ENCODE measurements around the gene CNTNAP5. TPM values are rescaled to one million over a fixed set of nuclear protein-coding genes. Genes with fewer than 3 reads are reported as not detected.

The CNTNAP5 gene
- total RNA-seq, 1 experiment from 2014 or later, result not detected

DNA sequence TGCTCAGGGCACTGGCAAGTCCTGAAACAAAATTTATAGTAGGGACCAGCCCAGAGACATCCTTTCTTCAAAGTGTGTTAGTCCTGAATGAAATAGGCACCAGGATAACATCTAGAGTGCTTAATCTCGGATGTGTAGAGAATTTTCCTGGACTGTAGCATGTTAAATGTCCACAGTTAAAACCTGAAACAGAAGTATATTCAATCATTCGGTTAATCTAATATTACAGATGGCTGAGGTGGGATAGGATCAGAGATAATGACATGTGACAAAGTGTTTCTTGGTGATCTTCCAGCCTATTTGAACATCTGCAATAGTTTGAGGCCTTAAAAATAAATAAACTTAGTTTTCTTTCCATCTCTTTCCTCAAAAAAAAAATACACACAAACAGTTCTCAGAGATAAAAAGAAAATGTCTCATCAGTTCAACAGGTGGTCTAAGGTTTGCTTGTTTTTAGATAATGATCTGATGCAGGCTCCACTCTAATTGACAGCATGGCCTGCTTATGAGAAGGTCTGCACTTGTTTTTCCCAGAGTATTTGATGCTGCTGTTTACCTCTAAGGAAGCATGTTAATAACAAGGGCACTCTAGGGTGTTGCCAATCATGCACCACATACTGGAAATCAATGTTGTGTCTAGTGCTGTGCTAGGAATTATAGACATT is 25.9 kb downstream of the CNTNAP5 start:
- no peak for DNase-seq (ENCODE audit: extremely low read depth, low read depth)

GRCh38 chr2:124053796-124054195 is 28.7 kb downstream of the CNTNAP5 start:
- no peak for DNase-seq (ENCODE audit: extremely low read depth, low read depth)

DNA sequence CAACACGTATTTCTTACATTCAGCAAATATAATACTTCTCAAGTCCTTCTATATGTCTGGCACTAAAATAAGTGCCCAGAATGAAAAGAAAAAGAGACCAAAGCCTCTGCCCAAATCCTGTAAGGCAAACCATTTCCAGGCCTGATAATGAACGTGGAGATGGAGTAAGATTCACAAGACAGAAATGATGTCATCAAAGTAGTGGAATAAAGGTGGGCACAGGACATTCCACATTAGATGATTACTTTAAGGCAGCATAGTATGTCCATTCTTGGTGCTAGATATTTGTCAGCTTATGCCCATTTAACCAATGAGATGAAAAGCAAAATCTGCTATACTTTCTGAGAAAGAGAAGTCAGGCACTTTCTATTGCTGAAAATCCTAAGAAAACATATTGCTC is 38.5 kb downstream of the CNTNAP5 start:
- DNase-seq (ENCODE audit: extremely low read depth, low read depth), result no peak

DNA sequence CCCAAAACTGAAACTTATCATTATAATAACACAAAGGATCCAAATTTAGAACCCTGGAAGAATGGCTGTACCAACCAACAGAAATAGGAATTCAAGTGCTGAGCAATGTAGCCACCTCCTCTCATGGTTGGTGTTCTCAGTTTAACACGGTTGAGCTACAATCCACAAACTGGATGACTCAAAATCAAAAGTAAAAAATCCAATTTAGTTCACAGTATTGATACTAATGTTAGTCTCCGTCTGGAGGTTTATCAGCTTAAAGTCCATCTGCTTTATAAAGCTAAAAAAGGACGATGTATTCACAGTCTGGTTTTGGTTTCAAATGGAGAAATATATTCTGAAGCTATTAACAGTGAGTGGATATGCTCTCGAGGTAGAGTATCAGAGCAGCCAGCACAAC is 40.5 kb downstream of the CNTNAP5 start:
- DNase-seq (ENCODE audit: extremely low read depth, low read depth), result no peak

DNA sequence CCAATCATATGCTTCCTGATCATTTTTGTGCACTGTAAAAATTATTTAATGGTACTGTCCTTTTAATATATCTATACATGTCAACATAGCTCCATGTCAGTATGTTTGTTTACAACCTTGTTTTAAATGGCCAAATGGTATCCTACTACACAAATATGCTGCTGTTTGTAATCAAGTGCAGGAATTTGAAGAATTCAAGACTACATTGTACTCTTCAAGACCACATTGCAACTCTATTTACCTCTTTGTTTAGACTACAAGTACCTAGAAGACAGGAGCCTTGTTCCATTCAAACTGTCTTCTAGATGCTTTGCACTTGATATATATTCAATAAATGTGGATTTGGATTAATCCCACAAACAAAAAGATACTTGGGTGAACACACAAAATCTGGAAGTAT is 41.7 kb downstream of the CNTNAP5 start:
- no peak for DNase-seq (ENCODE audit: extremely low read depth, low read depth)

GRCh38 chr2:124079045-124079444 is 54.0 kb downstream of the CNTNAP5 start:
- DNase-seq (ENCODE audit: extremely low read depth, low read depth), result no peak

DNA sequence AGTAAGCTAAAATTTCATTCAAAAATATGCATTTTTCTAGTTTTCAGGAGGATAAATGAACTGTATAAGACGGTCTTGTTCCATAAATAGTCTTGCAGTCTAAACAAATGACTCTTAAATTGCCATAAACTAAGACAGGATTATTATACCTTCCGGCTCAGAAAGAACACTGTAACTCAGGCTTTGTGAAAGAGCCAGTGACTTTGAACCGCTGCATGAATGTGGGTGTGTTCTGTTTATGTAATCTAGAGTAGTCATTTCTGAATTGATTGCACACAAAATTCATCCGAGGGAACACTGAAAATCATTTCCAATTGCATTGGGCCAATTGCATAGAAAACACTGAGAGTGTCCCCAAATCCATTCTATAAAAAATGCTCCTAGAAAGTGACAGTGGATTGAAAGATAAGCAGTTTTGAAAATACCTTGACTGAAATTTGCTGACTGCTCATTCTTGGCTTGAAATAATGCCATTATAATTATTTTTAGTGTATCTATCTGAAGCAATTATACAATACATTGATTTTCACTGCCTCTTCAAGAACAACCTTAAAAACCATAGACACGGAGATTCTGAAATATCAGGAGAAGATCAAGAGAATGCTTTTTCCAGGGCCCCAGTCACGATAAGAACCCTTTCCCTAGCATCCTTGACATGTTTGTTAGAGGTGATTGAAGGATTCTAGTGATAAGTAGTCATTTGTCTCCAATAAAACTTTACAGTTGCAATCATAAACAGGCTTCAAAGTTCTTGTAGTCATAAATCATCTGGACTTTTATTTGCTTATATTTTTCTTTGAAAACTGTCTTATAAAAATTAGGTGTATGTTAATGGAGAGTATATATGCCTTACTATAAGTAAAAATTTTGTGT is 55.4 kb downstream of the CNTNAP5 start:
- DNase-seq (ENCODE audit: extremely low read depth, low read depth), result no peak

- peak; percentile 6 for DNase-seq (ENCODE audit: extremely low read depth, low read depth)
These were observed 56.1 kb downstream of the CNTNAP5 start for GRCh38 chr2:124081154-124081716.

GRCh38 chr2:124088616-124089015 is 63.5 kb downstream of the CNTNAP5 start:
- DNase-seq (ENCODE audit: extremely low read depth, low read depth), result no peak

GRCh38 chr2:124091721-124092120 is 66.6 kb downstream of the CNTNAP5 start:
- DNase-seq (ENCODE audit: extremely low read depth, low read depth), result no peak

- no peak for DNase-seq (ENCODE audit: extremely low read depth, low read depth)
These were observed 67.6 kb downstream of the CNTNAP5 start for GRCh38 chr2:124092651-124093050.

GRCh38 chr2:124104914-124105313 is 79.8 kb downstream of the CNTNAP5 start:
- DNase-seq (ENCODE audit: extremely low read depth, low read depth), result no peak

DNA sequence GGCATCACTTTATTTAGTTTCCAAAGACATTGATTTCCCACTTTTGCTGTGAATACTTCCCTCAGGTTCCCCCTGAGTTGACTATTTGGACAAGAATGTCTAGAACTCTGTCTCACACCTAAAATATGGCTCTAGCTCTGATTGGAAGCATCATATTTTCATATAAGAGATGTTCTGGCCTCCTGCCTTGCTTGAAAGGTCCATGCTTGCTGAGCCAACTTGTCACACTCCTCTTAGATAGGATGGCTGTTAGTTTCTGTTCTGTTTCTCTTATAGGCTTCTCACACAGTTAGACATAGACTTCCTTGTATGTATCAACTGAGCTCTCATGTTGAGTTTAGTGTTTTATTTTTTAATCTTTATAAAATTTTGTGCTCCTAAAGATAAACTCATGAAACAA is 87.1 kb downstream of the CNTNAP5 start:
- no peak for DNase-seq (ENCODE audit: extremely low read depth, low read depth)

GRCh38 chr2:124112966-124113365 is 87.9 kb downstream of the CNTNAP5 start:
- no peak for DNase-seq (ENCODE audit: extremely low read depth, low read depth)

- no peak for DNase-seq (ENCODE audit: extremely low read depth, low read depth)
These were observed 95.2 kb downstream of the CNTNAP5 start for GRCh38 chr2:124120246-124120645.

- DNase-seq (ENCODE audit: extremely low read depth, low read depth), result no peak
These were observed 96.0 kb downstream of the CNTNAP5 start for GRCh38 chr2:124121106-124121505.

- no peak for DNase-seq (ENCODE audit: extremely low read depth, low read depth)
These were observed 96.7 kb downstream of the CNTNAP5 start for GRCh38 chr2:124121760-124122275.

- DNase-seq (ENCODE audit: extremely low read depth, low read depth), result no peak
These were observed 97.3 kb downstream of the CNTNAP5 start for GRCh38 chr2:124122340-124122739.

DNA sequence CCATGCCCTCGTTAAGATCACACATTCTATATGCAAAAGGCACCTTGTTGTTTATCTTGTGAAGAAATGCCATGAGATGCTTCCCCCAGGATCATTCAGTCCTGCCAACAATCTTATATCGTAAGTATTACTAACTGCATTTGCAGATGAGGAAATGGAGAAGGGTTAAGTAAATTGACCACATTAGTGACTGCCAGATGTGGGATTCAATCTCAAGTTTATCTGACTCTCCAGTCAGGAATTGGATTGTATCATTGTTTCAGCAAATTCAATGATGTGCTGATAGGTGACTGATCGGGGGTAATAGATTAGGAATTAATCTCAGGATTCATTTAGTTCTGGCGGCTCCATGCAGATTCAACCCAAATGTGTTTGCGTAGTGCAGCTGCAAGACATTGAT is 106.2 kb downstream of the CNTNAP5 start:
- DNase-seq (ENCODE audit: extremely low read depth, low read depth), result no peak

DNA sequence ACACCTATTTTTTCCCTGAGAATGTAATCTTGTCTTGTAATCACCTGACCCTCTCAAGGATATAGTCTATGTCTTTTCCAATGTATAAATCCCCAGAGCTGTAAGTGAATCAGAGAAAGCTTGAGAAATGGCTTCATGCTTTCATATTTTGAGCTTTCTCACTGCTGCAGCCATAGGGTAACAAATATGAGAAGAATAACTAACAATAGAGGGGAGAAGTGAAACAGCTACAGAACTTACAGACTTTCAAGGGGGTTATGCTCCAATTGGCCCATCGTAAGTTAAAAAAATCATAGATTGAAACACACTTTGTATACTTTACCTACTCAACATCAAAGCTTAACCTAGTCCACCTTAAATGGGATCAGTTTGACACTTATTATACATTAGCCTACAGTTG is 111.0 kb downstream of the CNTNAP5 start:
- DNase-seq (ENCODE audit: extremely low read depth, low read depth), result no peak

DNA sequence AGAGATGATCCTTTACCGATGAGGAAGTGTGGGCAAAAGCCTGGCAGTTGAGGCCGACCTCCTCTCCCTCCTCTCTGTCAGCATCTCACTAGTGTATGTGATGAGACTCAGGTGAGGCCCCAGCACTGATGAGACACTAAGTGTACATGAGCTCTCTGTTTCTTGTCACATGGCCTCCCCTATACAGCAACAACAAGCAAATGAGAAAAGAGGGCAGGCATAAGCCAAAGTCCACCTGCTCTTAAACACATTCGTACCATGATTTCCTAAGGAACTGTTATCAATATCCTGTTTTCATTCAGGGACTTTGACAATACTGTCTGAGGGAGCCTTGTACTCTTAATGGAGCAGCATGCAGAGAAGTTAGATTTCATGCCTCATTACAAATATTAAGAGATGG is 113.0 kb downstream of the CNTNAP5 start:
- no peak for DNase-seq (ENCODE audit: extremely low read depth, low read depth)

- no peak for DNase-seq (ENCODE audit: extremely low read depth, low read depth)
These were observed 120.9 kb downstream of the CNTNAP5 start for GRCh38 chr2:124145982-124146381.

Measured in NCI-H460 (cell line).